Inflammatory macrophage (primary cell): ENCODE data around the gene SMIM28.

Source experiments
- DNase-seq, 2 donors: peaks; one replicate each; pipeline ENCODE4 v3.0.0-alpha.2; 2020 to 2022

The SMIM28 gene

DNA sequence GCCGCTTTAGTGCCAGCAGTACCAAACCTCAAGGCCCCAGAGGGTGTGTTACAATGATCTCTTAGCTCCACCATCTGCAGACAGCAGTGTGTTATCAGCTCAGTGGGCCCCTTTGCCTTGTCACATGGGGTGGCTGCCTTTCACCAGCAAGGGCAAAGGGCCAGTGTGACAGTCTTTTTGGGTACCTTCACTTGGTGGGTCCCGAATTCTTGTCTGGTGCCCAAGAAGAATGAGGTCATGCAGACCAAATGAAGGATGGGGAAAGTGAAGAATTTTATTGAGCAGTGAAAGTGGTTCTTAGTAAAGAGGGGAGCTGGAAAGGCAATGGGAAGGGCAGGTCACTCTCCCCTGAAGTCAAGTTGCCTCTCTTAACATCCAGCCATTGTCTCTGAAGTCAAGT lies 2.9 kb upstream of the SMIM28 start:
- DNase-seq = no peak

DNA sequence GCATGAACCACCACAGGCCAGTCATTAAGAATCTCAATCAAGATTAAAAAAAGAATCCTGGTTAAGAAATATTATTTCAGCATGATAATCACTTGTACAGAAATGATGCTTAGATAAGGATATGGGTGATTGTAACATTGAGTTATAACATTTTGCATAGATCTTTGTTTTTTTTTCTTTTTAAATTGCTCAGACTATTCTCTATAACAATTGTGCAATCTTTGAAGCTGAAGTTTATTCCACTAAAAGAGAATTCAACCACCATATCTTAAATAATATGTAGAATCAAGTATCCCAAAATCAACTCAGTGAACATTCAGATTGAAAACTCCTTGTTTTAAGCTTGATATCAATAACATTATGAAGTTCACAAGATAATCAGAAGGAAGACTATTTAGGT lies 663 bp upstream of the SMIM28 start:
- no peak for DNase-seq

DNA sequence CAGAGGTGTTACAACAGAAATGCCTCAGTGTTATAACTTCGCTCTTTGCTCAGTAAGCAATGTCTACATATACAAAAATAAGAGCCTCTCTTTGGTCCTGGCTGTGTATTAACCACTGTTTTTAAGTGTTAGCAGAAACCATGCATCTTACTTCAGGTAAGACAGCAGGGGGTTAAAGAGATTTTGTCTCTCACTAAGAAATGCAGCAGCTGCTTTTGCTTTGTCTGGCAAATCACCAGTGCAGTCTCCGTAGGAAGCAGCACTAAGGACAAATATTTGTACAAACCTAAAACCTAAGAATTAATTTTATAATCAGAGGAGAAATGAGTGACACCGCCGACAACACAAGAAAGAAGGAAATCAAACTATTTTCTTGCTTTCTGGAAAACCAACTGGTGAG lies 758 bp downstream of the SMIM28 start:
- DNase-seq = no peak

DNA sequence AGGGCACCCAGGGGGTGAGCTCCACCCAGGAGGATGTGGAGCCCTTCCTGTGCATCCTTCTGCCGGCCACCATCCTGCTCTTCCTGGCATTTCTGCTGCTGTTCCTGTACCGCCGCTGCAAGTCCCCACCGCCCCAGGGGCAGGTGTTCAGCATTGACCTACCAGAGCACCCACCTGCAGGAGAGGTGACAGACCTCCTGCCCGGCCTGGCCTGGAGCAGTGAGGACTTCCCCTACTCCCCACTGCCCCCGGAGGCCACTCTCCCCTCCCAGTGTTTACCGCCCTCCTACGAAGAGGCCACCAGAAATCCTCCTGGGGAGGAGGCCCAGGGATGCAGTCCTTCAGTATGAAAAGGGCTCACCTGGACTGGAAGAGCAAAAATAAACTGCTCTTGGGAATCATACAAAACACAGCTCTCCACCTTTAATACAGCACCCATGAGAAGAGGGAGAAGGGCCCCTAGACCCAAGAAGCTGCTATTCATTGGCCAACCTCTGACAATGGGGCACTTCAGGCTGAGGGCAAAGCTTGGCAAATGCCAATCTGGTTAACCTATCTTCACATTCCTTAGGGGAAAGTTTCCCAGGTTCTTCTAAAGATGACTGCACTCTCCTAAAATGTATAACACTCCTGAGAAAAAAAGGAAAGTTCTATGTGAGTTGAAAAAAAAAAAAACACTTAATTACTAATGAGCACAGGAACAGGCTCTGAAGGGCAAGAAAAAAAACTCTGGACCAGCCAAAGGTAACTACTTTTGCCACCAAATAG lies 5.0 kb downstream of the SMIM28 start:
- no peak for DNase-seq

DNA sequence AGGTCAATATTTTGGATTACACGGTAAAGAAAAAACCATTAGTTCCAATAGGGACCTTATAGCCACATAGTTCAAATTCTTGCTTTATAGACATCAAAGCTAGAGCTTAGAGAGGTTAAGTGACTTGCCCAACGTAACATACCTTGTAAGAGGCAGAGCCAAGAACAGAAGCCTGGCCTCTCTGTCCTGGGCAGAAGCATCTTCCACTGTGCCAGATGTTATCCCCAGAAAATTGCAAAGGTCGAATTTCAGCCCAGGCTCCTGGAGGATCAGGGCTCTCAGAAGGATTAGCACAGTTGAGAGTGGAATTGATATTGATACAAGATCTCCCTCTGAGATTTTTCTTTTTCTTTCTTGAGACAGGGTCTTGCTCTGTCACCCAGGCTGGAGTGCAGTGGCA lies 6.1 kb downstream of the SMIM28 start:
- no peak for DNase-seq

GRCh38 chr6:138386897-138387296 lies 9.2 kb downstream of the SMIM28 start:
- DNase-seq = no peak

GRCh38 chr6:138387577-138388368 lies 10.1 kb downstream of the SMIM28 start:
- no peak for DNase-seq

DNA sequence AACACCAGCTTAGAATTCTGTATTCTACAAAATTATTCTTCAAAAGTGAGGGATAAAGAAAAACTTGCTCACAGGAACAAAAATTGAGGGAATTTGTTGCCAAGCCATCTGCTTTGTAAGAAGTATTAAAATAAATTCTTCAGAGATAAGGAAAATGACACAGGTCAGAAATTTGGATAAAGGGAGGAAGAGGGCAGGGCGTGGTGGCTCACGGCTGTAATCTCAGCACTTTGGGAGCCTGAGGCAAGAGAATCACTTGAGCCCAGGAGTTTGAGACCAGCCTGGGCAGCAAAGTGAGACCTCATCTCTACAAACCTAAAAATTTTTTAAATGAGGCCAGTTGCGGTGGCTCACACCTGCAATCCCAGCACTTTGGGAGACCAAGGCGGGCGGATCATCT lies 11.8 kb downstream of the SMIM28 start:
- no peak for DNase-seq

GRCh38 chr6:138393871-138394783 lies 16.4 kb downstream of the SMIM28 start:
- DNase-seq = peak; percentile 17 to 33

- no peak for DNase-seq
Measured at GRCh38 chr6:138396709-138397108, 19.0 kb downstream of the SMIM28 start.

DNA sequence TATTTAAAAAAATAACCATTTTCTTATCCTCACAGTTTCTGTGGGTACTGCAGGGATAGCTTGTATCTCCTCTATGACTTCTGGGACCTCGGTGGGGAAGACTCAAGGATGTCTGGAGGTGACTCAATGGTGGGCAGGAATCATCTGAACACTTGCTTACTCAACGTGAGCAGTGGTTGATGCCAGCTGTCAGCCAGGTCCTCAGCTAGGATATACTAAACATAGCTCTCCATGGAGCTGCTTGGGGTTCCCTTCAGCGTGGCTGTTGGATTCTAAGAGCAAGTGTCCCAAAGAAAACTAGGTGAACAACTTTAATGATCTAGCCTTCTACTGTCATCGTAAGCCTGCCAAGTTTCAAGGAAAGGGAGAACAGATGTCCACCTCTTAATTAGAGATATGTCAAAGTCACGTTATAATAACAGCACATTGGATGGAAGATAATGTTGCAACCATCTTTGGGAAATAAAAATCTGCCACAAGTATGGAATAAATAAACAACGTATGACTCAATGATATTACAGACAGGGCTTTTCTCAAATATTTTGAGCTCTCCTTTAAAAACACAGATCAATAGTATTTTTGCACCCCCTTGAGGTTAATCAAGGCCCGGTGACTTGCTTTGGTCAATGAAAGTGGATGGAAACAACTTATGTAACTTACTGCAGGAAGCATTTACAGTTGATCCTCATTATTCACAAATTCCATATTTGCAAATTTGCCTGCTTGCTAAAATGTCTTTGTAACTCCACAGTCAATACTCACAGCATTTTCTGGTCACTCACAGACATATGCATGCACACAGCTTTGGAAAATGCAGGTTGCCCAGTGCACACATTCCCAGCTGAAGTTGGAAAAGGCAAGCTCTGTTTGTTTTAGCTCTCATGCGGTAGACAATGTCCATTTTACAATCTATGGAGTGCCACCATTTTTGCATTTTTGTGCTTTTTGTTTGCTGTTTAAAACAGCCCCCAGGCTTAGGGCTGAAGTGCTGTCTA lies 19.7 kb downstream of the SMIM28 start:
- no peak for DNase-seq

DNA sequence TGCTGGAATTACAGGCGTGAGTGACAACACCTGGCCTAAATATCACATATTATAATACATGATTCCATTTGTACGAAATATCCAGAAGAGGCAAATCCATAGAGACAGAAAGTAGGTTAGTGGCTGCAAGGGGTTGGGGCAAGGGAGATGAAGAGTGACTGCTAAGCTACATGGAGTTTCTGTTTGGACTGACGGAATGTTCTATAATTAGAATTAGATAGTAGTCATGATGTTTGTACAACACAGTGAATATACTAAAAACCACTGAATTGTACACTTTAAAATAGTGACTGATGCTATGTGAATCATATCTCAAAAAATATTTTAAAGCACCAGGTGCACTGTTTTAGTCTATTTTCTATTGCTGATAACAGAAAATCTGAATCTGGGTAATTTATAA lies 22.6 kb downstream of the SMIM28 start:
- no peak for DNase-seq

- DNase-seq = no peak
Measured at GRCh38 chr6:138401960-138402837, 24.5 kb downstream of the SMIM28 start.

DNA sequence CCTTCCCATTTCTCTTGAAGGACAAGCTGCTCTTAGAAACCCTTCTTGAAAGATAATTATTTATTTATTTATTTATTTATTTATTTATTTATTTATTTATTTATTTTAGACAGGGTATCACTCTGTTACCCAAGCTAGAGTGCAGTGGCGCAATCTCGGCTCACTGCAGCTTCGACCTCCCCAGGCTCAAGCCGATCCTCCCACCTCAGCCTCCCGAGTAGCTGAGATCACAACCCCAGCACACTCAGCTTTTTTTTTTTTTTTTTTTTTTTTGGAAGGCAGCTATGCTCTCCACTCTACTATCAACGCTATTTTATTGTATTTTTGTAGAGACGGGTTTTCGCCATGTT lies 25.1 kb downstream of the SMIM28 start:
- DNase-seq = no peak

DNA sequence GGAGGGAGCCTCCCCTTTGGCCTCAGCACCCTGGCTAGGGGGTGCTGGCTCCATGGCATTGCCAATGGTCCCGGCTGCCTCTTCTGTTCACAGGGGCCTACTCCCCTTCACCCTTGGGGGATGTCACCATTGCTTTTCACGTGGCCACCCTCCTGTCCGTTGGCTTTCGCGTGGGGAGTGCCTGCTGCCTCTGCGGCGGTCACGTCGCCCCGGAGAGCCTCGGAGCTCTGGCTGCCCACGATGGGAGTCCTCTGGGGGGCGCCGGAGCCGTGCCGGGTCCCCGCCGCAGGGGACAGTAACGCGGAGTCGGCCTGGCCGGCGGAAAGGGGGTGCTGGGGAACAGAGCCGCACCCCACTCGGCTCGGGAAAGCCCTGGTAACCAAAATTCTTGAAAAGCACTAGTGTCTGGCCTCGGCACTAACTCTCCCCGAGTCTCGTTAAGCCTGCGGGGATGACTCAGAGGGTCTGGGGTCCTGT lies 25.7 kb downstream of the SMIM28 start:
- DNase-seq = peak in 1 of 2 donors; percentile 20

DNA sequence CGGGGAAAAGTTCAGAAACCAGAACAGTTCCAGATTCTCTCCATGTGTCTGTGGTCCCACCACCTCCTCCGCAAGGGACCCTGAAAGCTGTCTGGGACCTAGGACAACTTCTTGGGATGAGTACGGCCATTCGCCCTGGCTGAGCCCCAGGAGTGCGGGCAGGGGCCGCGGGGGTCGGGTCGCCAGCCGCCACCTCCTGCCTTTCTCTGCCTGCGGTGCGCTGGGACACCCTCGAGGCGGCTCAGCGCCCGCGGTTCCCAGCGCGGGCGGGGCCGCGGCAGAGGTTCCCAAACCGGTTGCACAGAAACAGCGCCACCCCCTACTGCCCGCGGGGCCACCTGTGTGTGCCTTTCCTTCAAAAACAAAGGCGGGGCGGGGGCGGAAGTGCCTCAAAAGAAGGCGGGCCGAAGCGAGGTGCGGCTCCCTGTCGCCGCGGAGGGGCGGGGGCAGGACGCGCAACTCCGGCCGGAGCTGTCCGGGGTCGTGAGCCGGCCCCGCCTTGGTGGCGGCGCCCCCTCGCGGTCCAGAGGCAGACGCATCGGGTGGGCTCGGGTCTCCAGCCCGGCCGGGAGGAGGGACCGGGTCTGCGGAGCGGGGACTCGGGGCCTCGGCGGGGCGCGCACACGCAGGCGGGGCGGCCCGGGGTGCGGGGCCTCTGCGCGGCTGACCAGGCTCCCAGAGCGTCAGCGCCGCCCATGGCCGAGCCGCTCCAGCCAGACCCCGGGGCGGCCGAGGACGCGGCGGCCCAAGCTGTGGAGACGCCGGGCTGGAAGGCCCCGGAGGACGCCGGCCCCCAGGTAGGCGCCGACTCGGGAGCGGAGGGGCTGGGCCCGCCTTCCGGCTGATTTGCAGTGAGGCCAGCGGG lies 26.3 kb downstream of the SMIM28 start, which contains the start of gene HEBP2:
Gene HEBP2 (plus strand): TSS at position 423 of the 865 bp plus-strand sequence. CDS start 273 bp downstream, at position 696.
- DNase-seq = peak; percentile 64

- no peak for DNase-seq
Measured at GRCh38 chr6:138404666-138405337, 27.1 kb downstream of the SMIM28 start.

DNA sequence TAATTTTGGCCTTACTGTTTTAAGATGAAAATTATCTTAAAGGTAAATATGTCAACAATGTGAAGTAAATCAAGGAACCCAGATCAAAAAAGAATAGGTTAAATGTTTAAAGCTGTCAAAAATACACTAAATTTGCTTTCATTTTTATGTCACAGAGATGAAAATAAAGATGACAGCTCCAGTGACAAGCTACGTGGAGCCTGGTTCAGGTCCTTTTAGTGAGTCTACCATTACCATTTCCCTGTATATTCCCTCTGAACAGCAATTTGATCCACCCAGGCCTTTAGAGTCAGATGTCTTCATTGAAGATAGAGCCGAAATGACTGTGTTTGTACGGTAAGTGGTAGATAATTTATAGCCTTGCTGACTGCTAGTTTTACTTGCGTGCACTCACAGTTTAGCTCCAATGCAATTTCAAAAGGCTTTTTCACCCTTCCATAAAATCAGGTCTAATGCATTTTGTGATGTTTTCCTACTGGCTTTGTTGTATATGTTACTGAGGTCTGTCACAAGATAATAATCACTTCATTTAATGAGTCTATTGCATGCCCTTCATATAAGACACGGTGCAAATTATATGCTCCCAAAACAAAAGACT lies 28.2 kb downstream of the SMIM28 start:
- no peak for DNase-seq
